T47D (cell line): ENCODE data around the gene CNOT3.

Source experiments
- DNase-seq, 2 experiments: peaks; one replicate each; pipeline versions ENCODE4 v3.0.0 to v3.0.0-alpha.2; 2011 to 2012; ENCODE audit warnings: low read depth in 1 of 2, low spot score in 1 of 2
- JUND ChIP-seq: IDR thresholded peaks from 2 replicates; pipeline ENCODE4 v1.6.1; 2012; ENCODE audit warnings: low read depth
- in situ Hi-C: cut with HindIII; loops from 2 replicates; pipeline ENCODE4 v1.10.0; 2016; ENCODE audit warnings: low sequenced_read_pairs, low pct_unique_long_range_greater_than_20kb

Gene CNOT3

GRCh38 chr19:54204767-54205468 lies 67.4 kb downstream of the CNOT3 start:
- DNase-seq, result no peak
- in situ Hi-C loops, result no loop called here
- TF ChIP-seq JUND, result no peak
